HepG2 (cell line): ENCODE measurements around the gene DNPH1. TPM values are rescaled to one million over a fixed set of nuclear protein-coding genes. Genes with fewer than 3 reads are reported as not detected.

Experiments used
- BCL3 ChIP-seq: sonication (generic); formaldehyde crosslinking; IDR thresholded peaks from 2 replicates; pipeline ENCODE4 v1.5.1; 2020; ENCODE audit warnings: mild to moderate bottlenecking, missing genetic modification reagents, moderate library complexity
- BRCA1 ChIP-seq: sonication (generic); formaldehyde crosslinking; IDR thresholded peaks from 2 replicates; pipeline ENCODE4 v1.4.0; 2020; ENCODE audit warnings: missing genetic modification reagents
- CENPX ChIP-seq: sonication (generic); formaldehyde crosslinking; IDR thresholded peaks from 2 replicates; pipeline ENCODE4 v1.9.0; 2021; ENCODE audit warnings: mild to moderate bottlenecking, missing genetic modification reagents, moderate library complexity
- ETV6 ChIP-seq: sonication (generic); formaldehyde crosslinking; conservative IDR thresholded peaks from 2 replicates; pipeline ENCODE4 v1.4.0; 2020; ENCODE audit warnings: missing genetic modification reagents
- GATAD1 ChIP-seq: IDR thresholded peaks from 2 replicates; pipeline ENCODE4 v1.6.1; 2016; ENCODE audit warnings: missing genetic modification reagents, missing compliant biosample characterization
- GATAD2A ChIP-seq: IDR thresholded peaks from 2 replicates; pipeline ENCODE4 v1.6.1; 2016
- HNRNPL ChIP-seq: fragments of 200-400 bp; formaldehyde crosslinking; IDR thresholded peaks from 2 replicates; pipeline ENCODE4 v1.6.1; 2017; ENCODE audit warnings: mild to moderate bottlenecking, low read depth, low read length
- MEF2D ChIP-seq: sonication (generic); formaldehyde crosslinking; IDR thresholded peaks from 2 replicates; pipeline ENCODE4 v1.5.1; 2020; ENCODE audit warnings: mild to moderate bottlenecking, missing genetic modification reagents
- MEIS1 ChIP-seq: sonication (generic); formaldehyde crosslinking; IDR thresholded peaks from 2 replicates; pipeline ENCODE4 v1.9.0; 2021; ENCODE audit warnings: mild to moderate bottlenecking, missing genetic modification reagents, moderate library complexity, borderline replicate concordance
- MXD1 ChIP-seq: sonication (generic); formaldehyde crosslinking; IDR thresholded peaks from 2 replicates; pipeline ENCODE4 v1.4.0; 2020; ENCODE audit warnings: mild to moderate bottlenecking, missing genetic modification reagents
- NFATC3 ChIP-seq: sonication (generic); formaldehyde crosslinking; IDR thresholded peaks from 2 replicates; pipeline ENCODE4 v1.5.1; 2020; ENCODE audit warnings: mild to moderate bottlenecking, missing genetic modification reagents
- RELA ChIP-seq: sonication (generic); formaldehyde crosslinking; IDR thresholded peaks from 2 replicates; pipeline ENCODE4 v1.4.0; 2020; ENCODE audit warnings: missing genetic modification reagents
- TEAD3 ChIP-seq: optimal IDR thresholded peaks from 2 replicates; pipeline ENCODE3; 2016; ENCODE audit warnings: borderline replicate concordance
- ZBTB8A ChIP-seq: sonication (generic); formaldehyde crosslinking; IDR thresholded peaks from 2 replicates; pipeline ENCODE4 v1.4.0; 2020; ENCODE audit warnings: mild to moderate bottlenecking, low read depth, missing genetic modification reagents, borderline replicate concordance
- ZNF224 ChIP-seq: sonication (generic); formaldehyde crosslinking; IDR thresholded peaks from 2 replicates; pipeline ENCODE4 v1.5.0; 2020; ENCODE audit warnings: mild to moderate bottlenecking, missing genetic modification reagents
- ZNF333 ChIP-seq: sonication (generic); formaldehyde crosslinking; IDR thresholded peaks from 2 replicates; pipeline ENCODE4 v1.4.0; 2020; ENCODE audit warnings: mild to moderate bottlenecking, missing genetic modification reagents, borderline replicate concordance
- ZNF446 ChIP-seq: sonication (generic); formaldehyde crosslinking; IDR thresholded peaks from 2 replicates; pipeline ENCODE4 v1.5.0; 2020; ENCODE audit warnings: mild to moderate bottlenecking, missing genetic modification reagents
- ZNF678 ChIP-seq: sonication (generic); formaldehyde crosslinking; IDR thresholded peaks from 2 replicates; pipeline ENCODE4 v1.4.0; 2020; ENCODE audit warnings: mild to moderate bottlenecking, missing genetic modification reagents
- polyA plus RNA-seq, 8 experiments: library from polyadenylated mRNA; depleted of rRNA in 3 of 8; stranded (reverse) in 7 of 8; unstranded in 1 of 8; fragments of >200 nt; fragmentation: Illumina TruSeq in 4 of 8; extraction: Trizol in 4 of 8; gene quantifications; 2 replicates each; pipeline versions ENCODE4 v1.2.1 to v1.2.3, GENCODE V29; 2011 to 2016; ENCODE audit warnings: low read depth in 4 of 8, missing spikeins in 1 of 8, mixed read lengths in 1 of 8; ENCODE audit not compliant: insufficient read depth in 1 of 8
- total RNA-seq, 5 experiments: library from RNA; depleted of rRNA; stranded (reverse); fragments of >200 nt; fragmentation: Illumina TruSeq; extraction: Trizol; gene quantifications; 2 replicates each; pipeline ENCODE4 v1.2.3, GENCODE V29; 2016; ENCODE audit warnings: low read depth in 1 of 5
- TF ChIP-seq, protein P1 (sequence below): sonication (generic); formaldehyde crosslinking; IDR thresholded peaks from 2 replicates; pipeline ENCODE4 v1.4.0; 2020; ENCODE audit warnings: missing genetic modification reagents, borderline replicate concordance
- TF ChIP-seq, protein P2 (sequence below): sonication (generic); formaldehyde crosslinking; conservative IDR thresholded peaks from 2 replicates; pipeline ENCODE4 v1.8.0; 2022; ENCODE audit warnings: missing genetic modification reagents
- TF ChIP-seq, protein P3 (sequence below): sonication (generic); formaldehyde crosslinking; IDR thresholded peaks from 2 replicates; pipeline ENCODE4 v1.5.0; 2020; ENCODE audit warnings: mild to moderate bottlenecking, missing genetic modification reagents, moderate library complexity

The DNPH1 gene
- total and polyA plus RNA-seq, 2 of the 13 experiments (the other 11 are each of a cell fraction or from before 2014, with no cell fraction given): 56.5 to 75.1 TPM

DNA sequence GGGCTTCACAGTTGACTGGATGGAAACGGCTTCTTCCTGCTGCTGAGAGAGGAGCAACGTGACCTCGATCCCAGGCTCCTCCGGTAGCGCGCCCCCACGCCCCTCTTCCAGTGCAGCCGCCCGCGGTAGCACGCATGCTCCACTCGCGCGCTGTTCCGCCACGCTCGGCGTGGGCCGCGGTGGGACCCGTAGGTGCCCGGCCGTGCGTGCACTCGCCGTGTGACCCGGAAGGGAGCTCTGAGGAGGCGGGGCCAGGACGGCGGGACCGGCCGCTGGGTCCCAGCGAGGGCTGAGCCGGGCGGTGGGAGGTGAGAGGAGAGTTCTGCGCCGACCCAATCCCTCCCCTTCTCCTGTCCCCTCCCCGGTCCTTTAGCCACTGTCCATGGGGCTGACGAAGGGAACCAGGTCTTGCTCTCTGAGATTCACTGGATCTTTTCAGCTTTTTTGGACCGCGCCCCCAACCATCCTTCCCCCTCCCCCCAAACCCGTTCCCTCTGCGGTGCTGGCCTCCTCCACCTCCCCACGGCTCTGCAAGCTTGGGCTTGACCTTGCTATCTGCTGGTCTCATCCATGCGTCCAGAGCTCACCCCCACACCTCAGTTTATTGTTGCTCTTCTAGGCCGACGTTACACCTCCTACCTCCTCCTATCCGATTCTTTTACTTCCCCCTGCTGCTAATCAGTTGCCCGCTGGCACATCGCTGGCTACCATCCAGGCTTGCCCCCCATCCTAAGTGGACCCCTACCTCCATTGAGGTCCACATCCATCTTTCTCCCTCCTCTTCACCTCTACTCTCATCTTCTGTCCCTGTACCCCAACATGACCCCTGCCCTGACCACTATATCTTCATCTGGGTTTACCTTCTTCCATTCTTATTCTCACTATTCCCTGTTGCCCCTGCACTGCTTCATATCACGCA, 47.1 kb downstream of the DNPH1 start, which contains the start of gene CUL9 (continued):
- TF ChIP-seq, protein P1, sequence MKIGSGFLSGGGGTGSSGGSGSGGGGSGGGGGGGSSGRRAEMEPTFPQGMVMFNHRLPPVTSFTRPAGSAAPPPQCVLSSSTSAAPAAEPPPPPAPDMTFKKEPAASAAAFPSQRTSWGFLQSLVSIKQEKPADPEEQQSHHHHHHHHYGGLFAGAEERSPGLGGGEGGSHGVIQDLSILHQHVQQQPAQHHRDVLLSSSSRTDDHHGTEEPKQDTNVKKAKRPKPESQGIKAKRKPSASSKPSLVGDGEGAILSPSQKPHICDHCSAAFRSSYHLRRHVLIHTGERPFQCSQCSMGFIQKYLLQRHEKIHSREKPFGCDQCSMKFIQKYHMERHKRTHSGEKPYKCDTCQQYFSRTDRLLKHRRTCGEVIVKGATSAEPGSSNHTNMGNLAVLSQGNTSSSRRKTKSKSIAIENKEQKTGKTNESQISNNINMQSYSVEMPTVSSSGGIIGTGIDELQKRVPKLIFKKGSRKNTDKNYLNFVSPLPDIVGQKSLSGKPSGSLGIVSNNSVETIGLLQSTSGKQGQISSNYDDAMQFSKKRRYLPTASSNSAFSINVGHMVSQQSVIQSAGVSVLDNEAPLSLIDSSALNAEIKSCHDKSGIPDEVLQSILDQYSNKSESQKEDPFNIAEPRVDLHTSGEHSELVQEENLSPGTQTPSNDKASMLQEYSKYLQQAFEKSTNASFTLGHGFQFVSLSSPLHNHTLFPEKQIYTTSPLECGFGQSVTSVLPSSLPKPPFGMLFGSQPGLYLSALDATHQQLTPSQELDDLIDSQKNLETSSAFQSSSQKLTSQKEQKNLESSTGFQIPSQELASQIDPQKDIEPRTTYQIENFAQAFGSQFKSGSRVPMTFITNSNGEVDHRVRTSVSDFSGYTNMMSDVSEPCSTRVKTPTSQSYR (CRISPR knock-in tag): peak; percentile 37; the same call in 1 of the 2 replicates
- TF ChIP-seq ZNF224 (CRISPR knock-in tag) (no peak), GATAD2A (peak; percentile 83), NFATC3 (CRISPR knock-in tag) (no peak), ZNF446 (CRISPR knock-in tag) (no peak), ZNF333 (CRISPR knock-in tag) (no peak), MEF2D (CRISPR knock-in tag) (no peak; the same call in none of the 2 replicates), TEAD3 (CRISPR knock-in tag) (peak; percentile 90), BCL3 (CRISPR knock-in tag) (peak; percentile 88), MXD1 (CRISPR knock-in tag) (peak; percentile 91), BRCA1 (0 out of 2 replicates have a peak, but pooled peaks have one; percentile 72), CENPX (no peak), ZBTB8A (peak; percentile 48; the same call in 1 of the 2 replicates), RELA (peak; percentile 78; the same call in 1 of the 2 replicates), HNRNPL (0 out of 2 replicates have a peak, but pooled peaks have one; percentile 49), ZNF678 (CRISPR knock-in tag) (0 out of 2 replicates have a peak, but pooled peaks have one; percentile 85), MEIS1 (peak; percentile 84), GATAD1 (CRISPR knock-in tag) (peak; percentile 95), ETV6 (CRISPR knock-in tag) (peak; percentile 44; the same call in 1 of the 2 replicates)
- TF ChIP-seq, protein P2, sequence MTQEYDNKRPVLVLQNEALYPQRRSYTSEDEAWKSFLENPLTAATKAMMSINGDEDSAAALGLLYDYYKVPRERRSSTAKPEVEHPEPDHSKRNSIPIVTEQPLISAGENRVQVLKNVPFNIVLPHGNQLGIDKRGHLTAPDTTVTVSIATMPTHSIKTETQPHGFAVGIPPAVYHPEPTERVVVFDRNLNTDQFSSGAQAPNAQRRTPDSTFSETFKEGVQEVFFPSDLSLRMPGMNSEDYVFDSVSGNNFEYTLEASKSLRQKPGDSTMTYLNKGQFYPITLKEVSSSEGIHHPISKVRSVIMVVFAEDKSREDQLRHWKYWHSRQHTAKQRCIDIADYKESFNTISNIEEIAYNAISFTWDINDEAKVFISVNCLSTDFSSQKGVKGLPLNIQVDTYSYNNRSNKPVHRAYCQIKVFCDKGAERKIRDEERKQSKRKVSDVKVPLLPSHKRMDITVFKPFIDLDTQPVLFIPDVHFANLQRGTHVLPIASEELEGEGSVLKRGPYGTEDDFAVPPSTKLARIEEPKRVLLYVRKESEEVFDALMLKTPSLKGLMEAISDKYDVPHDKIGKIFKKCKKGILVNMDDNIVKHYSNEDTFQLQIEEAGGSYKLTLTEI (CRISPR knock-in tag): no peak
- TF ChIP-seq, protein P3, sequence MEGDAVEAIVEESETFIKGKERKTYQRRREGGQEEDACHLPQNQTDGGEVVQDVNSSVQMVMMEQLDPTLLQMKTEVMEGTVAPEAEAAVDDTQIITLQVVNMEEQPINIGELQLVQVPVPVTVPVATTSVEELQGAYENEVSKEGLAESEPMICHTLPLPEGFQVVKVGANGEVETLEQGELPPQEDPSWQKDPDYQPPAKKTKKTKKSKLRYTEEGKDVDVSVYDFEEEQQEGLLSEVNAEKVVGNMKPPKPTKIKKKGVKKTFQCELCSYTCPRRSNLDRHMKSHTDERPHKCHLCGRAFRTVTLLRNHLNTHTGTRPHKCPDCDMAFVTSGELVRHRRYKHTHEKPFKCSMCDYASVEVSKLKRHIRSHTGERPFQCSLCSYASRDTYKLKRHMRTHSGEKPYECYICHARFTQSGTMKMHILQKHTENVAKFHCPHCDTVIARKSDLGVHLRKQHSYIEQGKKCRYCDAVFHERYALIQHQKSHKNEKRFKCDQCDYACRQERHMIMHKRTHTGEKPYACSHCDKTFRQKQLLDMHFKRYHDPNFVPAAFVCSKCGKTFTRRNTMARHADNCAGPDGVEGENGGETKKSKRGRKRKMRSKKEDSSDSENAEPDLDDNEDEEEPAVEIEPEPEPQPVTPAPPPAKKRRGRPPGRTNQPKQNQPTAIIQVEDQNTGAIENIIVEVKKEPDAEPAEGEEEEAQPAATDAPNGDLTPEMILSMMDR: peak; percentile 56
